Measurements from ENCODE around the gene AP2A2.

The AP2A2 gene

GRCh38 chr11:1049911-1050580 lies 124.4 kb downstream of the AP2A2 start:
- H3K27me3 ChIP-seq (ENCODE audit: insufficient read depth, poor library complexity, severe bottlenecking): no peaks in the 10 kb centered on the region
- H3K36me3 ChIP-seq (ENCODE audit: low read depth): no peaks in the 10 kb centered on the region
- DNase-seq (ENCODE audit: low spot score): peak; percentile 62
- no peaks in the 10 kb centered on the region for H3K9me3 ChIP-seq (ENCODE audit: severe bottlenecking)
- H3K4me3 ChIP-seq (ENCODE audit: severe bottlenecking): no peak overlapping the region
- H3K4me1 ChIP-seq (ENCODE audit: insufficient read depth, poor library complexity, severe bottlenecking): peaks cover 3% of the 10 kb centered on the region
- no peak for TF ChIP-seq CTCF (IDR thresholded peaks at IDR 0.05; ENCODE audit: poor library complexity, severe bottlenecking)
- H3K27ac ChIP-seq (ENCODE audit: poor library complexity, severe bottlenecking): no peak overlapping the region
- ATAC-seq (ENCODE audit: low read depth): no peak

GRCh38 chr11:1050581-1051355 lies 125.1 kb downstream of the AP2A2 start:
- H3K27me3 ChIP-seq (ENCODE audit: insufficient read depth, poor library complexity, severe bottlenecking): no peaks in the 10 kb centered on the region
- peak; percentile 94 for TF ChIP-seq CTCF (IDR thresholded peaks at IDR 0.05; ENCODE audit: poor library complexity, severe bottlenecking)
- no peaks in the 10 kb centered on the region for H3K36me3 ChIP-seq (ENCODE audit: low read depth)
- H3K9me3 ChIP-seq (ENCODE audit: severe bottlenecking): no peaks in the 10 kb centered on the region
- no peak overlapping the region for H3K27ac ChIP-seq (ENCODE audit: poor library complexity, severe bottlenecking)
- DNase-seq (ENCODE audit: low spot score) (peak; percentile 73), ATAC-seq (ENCODE audit: low read depth) (peak; percentile 94)
- no peak overlapping the region for H3K4me3 ChIP-seq (ENCODE audit: severe bottlenecking)
- peaks cover 3% of the 10 kb centered on the region for H3K4me1 ChIP-seq (ENCODE audit: insufficient read depth, poor library complexity, severe bottlenecking)

GRCh38 chr11:1051356-1052132 lies 125.9 kb downstream of the AP2A2 start:
- Histone ChIP-seq H3K27ac (ENCODE audit: poor library complexity, severe bottlenecking) (no peak overlapping the region), H3K27me3 (ENCODE audit: insufficient read depth, poor library complexity, severe bottlenecking) (no peaks in the 10 kb centered on the region), H3K9me3 (ENCODE audit: severe bottlenecking) (no peaks in the 10 kb centered on the region), H3K36me3 (ENCODE audit: low read depth) (no peaks in the 10 kb centered on the region), H3K4me1 (ENCODE audit: insufficient read depth, poor library complexity, severe bottlenecking) (peaks cover 3% of the 10 kb centered on the region), H3K4me3 (ENCODE audit: severe bottlenecking) (no peak overlapping the region)
- DNase-seq (ENCODE audit: low spot score): peak; percentile 38
- peak; percentile 73 for TF ChIP-seq CTCF (IDR thresholded peaks at IDR 0.05; ENCODE audit: poor library complexity, severe bottlenecking)
- ATAC-seq (ENCODE audit: low read depth): no peak

- H3K27ac ChIP-seq (ENCODE audit: poor library complexity, severe bottlenecking): no peak overlapping the region
- no peak overlapping the region for H3K4me3 ChIP-seq (ENCODE audit: severe bottlenecking)
- no peaks in the 10 kb centered on the region for H3K27me3 ChIP-seq (ENCODE audit: insufficient read depth, poor library complexity, severe bottlenecking)
- H3K9me3 ChIP-seq (ENCODE audit: severe bottlenecking): no peaks in the 10 kb centered on the region
- peak; percentile 63 for DNase-seq (ENCODE audit: low spot score)
- ATAC-seq (ENCODE audit: low read depth): no peak
- peaks cover 3% of the 10 kb centered on the region for H3K4me1 ChIP-seq (ENCODE audit: insufficient read depth, poor library complexity, severe bottlenecking)
- H3K36me3 ChIP-seq (ENCODE audit: low read depth): no peaks in the 10 kb centered on the region
- no peak for TF ChIP-seq CTCF (IDR thresholded peaks at IDR 0.05; ENCODE audit: poor library complexity, severe bottlenecking)
Observed at GRCh38 chr11:1052133-1053011, 126.7 kb downstream of the AP2A2 start.
